ENCODE results near the gene CADM2.

GRCh38 chr3:85939074-85939482 lies 980.3 kb downstream of the CADM2 start:
- TF ChIP-seq POLR2AphosphoS5 (IDR thresholded peaks at IDR 0.05; ENCODE audit: borderline replicate concordance, low read depth, low read length) (no peak), EZH2 (IDR thresholded peaks at IDR 0.05) (no peak)

All from SK-N-MC (cell line).